Endothelial cell of umbilical vein (primary cell): ENCODE data around the gene RTN4RL1. TPM values are rescaled to one million over a fixed set of nuclear protein-coding genes. Genes with fewer than 3 reads are reported as not detected.

Experiments used
- BruUV-seq: library from RNA; stranded (reverse); fragments of 400-500 nt; replicated peaks from 2 replicates; lab custom pipeline; 2021; lab: Mats Ljungman, UMichigan
- CTCF ChIA-PET: fragments of 300-600, 350-600 bp; sonication (Branson Sonifier 250); formaldehyde crosslinking; loops from one replicate; lab custom pipeline; 2021; ENCODE audit warnings: antibody characterized with exemption, inconsistent platforms; lab: Charles Lee
- POLR2A ChIA-PET: fragments of 300-600, 350-600 bp; sonication (Branson Sonifier 250); formaldehyde crosslinking; loops from one replicate; lab custom pipeline; 2021; ENCODE audit warnings: antibody characterized with exemption, inconsistent platforms; lab: Charles Lee
- DNase-seq: peaks from one replicate; pipeline ENCODE4 v3.0.0-alpha.2; 2011; ENCODE audit warnings: low read depth, low spot score
- FAIRE-seq: peaks from 2 replicates; lab custom pipeline; 2011; peaks lifted over from hg19 to GRCh38; lab: Jason Lieb, UNC
- H2AFZ ChIP-seq: 2 replicates; pipeline ENCODE4 v1.6.0; 2012; ENCODE audit warnings: low read depth, low read length, control low read depth, inconsistent platforms
- H3K27ac ChIP-seq: 2 replicates; pipeline ENCODE4 v1.5.1; 2011; ENCODE audit warnings: low read depth, mild to moderate bottlenecking, control low read depth, low read length, moderate library complexity; ENCODE audit not compliant: insufficient read depth
- H3K27me3 ChIP-seq, 2 experiments: 2 replicates each; pipeline versions ENCODE4 v1.6.0 to v1.6.1; 2011; ENCODE audit warnings: low read length in 2 of 2, mixed read lengths in 1 of 2; ENCODE audit not compliant: control insufficient read depth in 2 of 2, insufficient read depth in 2 of 2
- H3K36me3 ChIP-seq, 2 experiments: 2 replicates in 1 of 2; 3 replicates in 1 of 2; pipeline ENCODE4 v1.5.1; 2011; ENCODE audit warnings: low read length in 2 of 2, mild to moderate bottlenecking in 1 of 2, moderate library complexity in 1 of 2; ENCODE audit not compliant: control insufficient read depth in 2 of 2, insufficient read depth in 2 of 2; ENCODE audit errors: extremely low read depth in 1 of 2
- H3K4me1 ChIP-seq: 3 replicates; pipeline ENCODE4 v1.5.1; 2011; ENCODE audit warnings: mild to moderate bottlenecking, low read length; ENCODE audit not compliant: control insufficient read depth, insufficient read depth; ENCODE audit errors: extremely low read depth
- H3K4me2 ChIP-seq: 2 replicates; pipeline ENCODE4 v1.6.1; 2011; ENCODE audit warnings: low read length, control low read depth, mixed read lengths; ENCODE audit not compliant: insufficient read depth
- H3K4me3 ChIP-seq, 3 experiments: fragments of 200-600 bp in 1 of 3; sonication (generic), shearing (Covaris generic) in 1 of 3; replicated peaks in 1 of 3; 2 replicates each; pipeline ENCODE4 v1.5.1; 2011 to 2016; ENCODE audit warnings: control low read depth in 3 of 3, low read length in 3 of 3, mild to moderate bottlenecking in 2 of 3, inconsistent platforms in 1 of 3, low read depth in 1 of 3, moderate library complexity in 1 of 3; ENCODE audit not compliant: insufficient read depth in 1 of 3
- H3K79me2 ChIP-seq: 2 replicates; pipeline ENCODE4 v1.6.0; 2012; ENCODE audit warnings: low read length, inconsistent platforms; ENCODE audit not compliant: control insufficient read depth, insufficient read depth
- H3K9ac ChIP-seq: replicated peaks from 2 replicates; pipeline ENCODE3; 2011; ENCODE audit warnings: low read length, control low read depth; ENCODE audit not compliant: insufficient read depth; ENCODE audit errors: extremely low read depth
- H3K9me1 ChIP-seq: replicated peaks from 3 replicates; pipeline ENCODE4 v1.6.0; 2011; ENCODE audit warnings: mild to moderate bottlenecking, low read length; ENCODE audit not compliant: control insufficient read depth, insufficient read depth; ENCODE audit errors: extremely low read depth
- H3K9me3 ChIP-seq: replicated peaks from 2 replicates; pipeline ENCODE4 v1.5.1; 2012; ENCODE audit warnings: low read length, inconsistent platforms; ENCODE audit not compliant: control insufficient read depth, insufficient read depth
- H4K20me1 ChIP-seq: replicated peaks from 2 replicates; pipeline ENCODE3; 2011; ENCODE audit warnings: mild to moderate bottlenecking, low read length; ENCODE audit not compliant: control insufficient read depth, insufficient read depth; ENCODE audit errors: extremely low read depth
- CTCF ChIP-seq, 2 donors: IDR thresholded peaks; 1 replicate in 1 of 2; 2 replicates in 1 of 2; pipeline ENCODE4 v1.5.1; 2011; ENCODE audit warnings: low read length in 2 of 2, mild to moderate bottlenecking in 2 of 2, moderate library complexity in 2 of 2, control low read depth in 1 of 2, inconsistent platforms in 1 of 2, low read depth in 1 of 2; ENCODE audit not compliant: insufficient read depth in 1 of 2; ENCODE audit errors: extremely low read depth in 1 of 2
- EZH2 ChIP-seq: IDR thresholded peaks from 2 replicates; pipeline ENCODE4 v1.6.1; 2012; ENCODE audit warnings: borderline replicate concordance, low read depth, mild to moderate bottlenecking, moderate library complexity, low read length, inconsistent platforms; ENCODE audit not compliant: severe bottlenecking
- FOS ChIP-seq: IDR thresholded peaks from 2 replicates; pipeline ENCODE4 v1.6.1; 2011; ENCODE audit warnings: mild to moderate bottlenecking, low read length, moderate library complexity, borderline replicate concordance; ENCODE audit not compliant: insufficient read depth
- GATA2 ChIP-seq: IDR thresholded peaks from 2 replicates; pipeline ENCODE4 v1.7.0; 2011; ENCODE audit warnings: low read depth, mild to moderate bottlenecking, moderate library complexity, mixed read lengths, low read length; ENCODE audit not compliant: insufficient read length, insufficient read depth
- JUN ChIP-seq: IDR thresholded peaks from 2 replicates; pipeline ENCODE4 v1.6.1; 2011; ENCODE audit warnings: borderline replicate concordance, low read depth; ENCODE audit not compliant: insufficient read length, insufficient read depth
- MAX ChIP-seq: IDR thresholded peaks from 2 replicates; pipeline ENCODE4 v1.6.1; 2011; ENCODE audit not compliant: insufficient read depth, insufficient read length
- MYC ChIP-seq: IDR thresholded peaks from one replicate; pipeline ENCODE4 v1.6.1; 2011; ENCODE audit warnings: mild to moderate bottlenecking, low read depth, low read length
- POLR2A ChIP-seq: IDR thresholded peaks from 2 replicates; pipeline ENCODE4 v1.6.1; 2012; ENCODE audit warnings: low read depth, mild to moderate bottlenecking, control low read depth, low read length
- POLR2AphosphoS5 ChIP-seq: IDR thresholded peaks from 2 replicates; pipeline ENCODE4 v1.6.1; 2012; ENCODE audit warnings: low read depth, mild to moderate bottlenecking, control low read depth, low read length, moderate library complexity; ENCODE audit not compliant: insufficient read depth
- dilution Hi-C: fragments of 300-500 bp; cut with MboI; formaldehyde crosslinking; loops from one replicate; pipeline ENCODE4 v1.15.0; 2019; ENCODE audit warnings: low sequenced_read_pairs; ENCODE audit not compliant: extremely low pct_ligation_motif_present
- intact Hi-C: fragments of 100-400 bp; cut with micrococcal nuclease; formaldehyde crosslinking; loops from one replicate; pipeline ENCODE4 v1.10.0; 2022
- polyA plus RNA-seq, 4 experiments: library from polyadenylated mRNA; depleted of rRNA in 3 of 4; stranded (reverse) in 3 of 4; unstranded in 1 of 4; fragments of >200 nt; gene quantifications; 2 replicates each; pipeline versions ENCODE4 v1.2.1 to v1.2.3, GENCODE V29; 2011 to 2012; ENCODE audit warnings: missing spikeins in 1 of 4
- total RNA-seq: library from RNA; stranded (reverse); gene quantifications from 2 replicates; pipeline ENCODE4 v1.2.3, GENCODE V29; 2021

Gene RTN4RL1
- total and polyA plus RNA-seq, 2 donors (not counting 3 experiments of a cell fraction or from before 2014, with no cell fraction given), result 0.04 TPM; not detected in 1

GRCh38 chr17:2067608-2068024, 42.5 kb upstream of the RTN4RL1 start:
- dilution Hi-C loops (no loop called here), intact Hi-C loops (loop anchor here (1.0 kb wide), 2 partner anchors 105 to 125 kb away; no protein-coding TSS in a partner anchor)
- no peak overlapping the region for H3K4me2 ChIP-seq
- peak overlapping the region; percentile 40 for H3K9ac ChIP-seq
- ChIA-PET CTCF (interaction anchor here (0.9 to 17.2 kb wide), 10 partner anchors 9 to 177 kb away, joined by 3 to 455 read pairs (median 4); partner anchors contain the start of gene HIC1), POLR2A (interaction anchor here (1.1 to 1.8 kb wide), 3 partner anchors 9 to 177 kb away, joined by 3 to 4 read pairs (median 4); no protein-coding TSS in a partner anchor)
- H3K36me3 ChIP-seq, result peaks cover 0 to 6% of the 10 kb centered on the region in 2 experiments
- no peaks in the 10 kb centered on the region for H4K20me1 ChIP-seq
- no peaks in the 10 kb centered on the region for H3K9me1 ChIP-seq
- H3K4me3 ChIP-seq, result no peak overlapping the region
- H3K79me2 ChIP-seq, result peaks cover 8% of the 10 kb centered on the region
- no peaks in the 10 kb centered on the region for H3K9me3 ChIP-seq
- TF ChIP-seq EZH2 (no peak), CTCF (IDR thresholded peaks at IDR 0.05; ENCODE audit: extremely low read depth in 1 of 2, insufficient read depth in 1 of 2, low read depth in 1 of 2, low read length in 2 of 2) (no peak), POLR2A (no peak), GATA2 (no peak), JUN (no peak), FOS (no peak), MAX (no peak), MYC (no peak), POLR2AphosphoS5 (no peak)
- H3K4me1 ChIP-seq, result peaks cover 71% of the 10 kb centered on the region
- FAIRE-seq (peak; percentile 75), DNase-seq (peak; percentile 84)
- BruUV-seq, result no TSS peak
- H2AFZ ChIP-seq, result no peak overlapping the region
- no peaks in the 10 kb centered on the region for H3K27me3 ChIP-seq
- peak overlapping the region; percentile 78 for H3K27ac ChIP-seq
